IMR-90 (cell line): ENCODE measurements around the gene IDH3G. TPM values are rescaled to one million over a fixed set of nuclear protein-coding genes. Genes with fewer than 3 reads are reported as not detected.

Source experiments
- ATAC-seq: fragments of 200-7000 bp; cut with Tn5 transposase; 2 replicates; pipeline ENCODE4 v1.9.1; 2020; ENCODE audit warnings: low read depth, mild to moderate bottlenecking, moderate library complexity
- BruUV-seq: library from RNA; stranded (reverse); fragments of 400-500 nt; replicated peaks from 2 replicates; lab custom pipeline; 2021; lab: Mats Ljungman, UMichigan
- CTCF ChIA-PET: fragments of 300-600 bp; formaldehyde crosslinking; extraction: SDS; loops from one replicate; lab custom pipeline; 2021; ENCODE audit warnings: antibody characterized with exemption; lab: Yijun Ruan, JAX
- POLR2A ChIA-PET: fragments of 300-600 bp; sonication (Branson Sonifier 250); formaldehyde crosslinking; loops from one replicate; lab custom pipeline; 2022; ENCODE audit warnings: antibody characterized with exemption; ENCODE audit not compliant: unreplicated experiment; lab: Charles Lee
- DNase-seq: peaks from one replicate; pipeline ENCODE4 v3.0.0; 2013
- H2AFZ ChIP-seq: replicated peaks from 2 replicates; pipeline ENCODE3; 2013; ENCODE audit warnings: low read length, mild to moderate bottlenecking; ENCODE audit not compliant: poor library complexity
- H2AK5ac ChIP-seq: 2 replicates; pipeline ENCODE4 v1.6.1; 2013; ENCODE audit warnings: low read depth, low read length, inconsistent platforms
- H2AK9ac ChIP-seq: replicated peaks from 2 replicates; pipeline ENCODE3; 2013; ENCODE audit warnings: mild to moderate bottlenecking, low read depth, low read length, moderate library complexity; ENCODE audit not compliant: poor library complexity
- H2BK120ac ChIP-seq: 2 replicates; pipeline ENCODE4 v1.6.1; 2013; ENCODE audit warnings: low read depth, low read length, inconsistent platforms
- H2BK15ac ChIP-seq: 3 replicates; pipeline ENCODE4 v1.6.1; 2013; ENCODE audit warnings: low read depth, low read length, inconsistent platforms
- H2BK20ac ChIP-seq: 2 replicates; pipeline ENCODE4 v1.6.1; 2013; ENCODE audit warnings: low read depth, mild to moderate bottlenecking, inconsistent platforms, low read length, moderate library complexity
- H2BK5ac ChIP-seq: 2 replicates; pipeline ENCODE4 v1.6.1; 2013; ENCODE audit warnings: mild to moderate bottlenecking, low read depth, low read length, inconsistent platforms; ENCODE audit not compliant: poor library complexity, severe bottlenecking
- H3K14ac ChIP-seq: replicated peaks from 2 replicates; pipeline ENCODE4 v1.6.1; 2013; ENCODE audit warnings: low read depth, low read length, inconsistent platforms
- H3K18ac ChIP-seq: 2 replicates; pipeline ENCODE4 v1.6.1; 2013; ENCODE audit warnings: low read depth, low read length, control low read depth
- H3K23ac ChIP-seq: 2 replicates; pipeline ENCODE4 v1.6.1; 2013; ENCODE audit warnings: low read depth, low read length, inconsistent platforms
- H3K27ac ChIP-seq: 2 replicates; pipeline ENCODE4 v1.5.1; 2013; ENCODE audit warnings: mild to moderate bottlenecking, control low read depth, low read length; ENCODE audit not compliant: insufficient read depth
- H3K27me3 ChIP-seq: 2 replicates; pipeline ENCODE4 v1.6.1; 2013; ENCODE audit warnings: low read length; ENCODE audit not compliant: control insufficient read depth, insufficient read depth
- H3K36me3 ChIP-seq: 2 replicates; pipeline ENCODE4 v1.6.1; 2013; ENCODE audit warnings: low read length, mixed read lengths; ENCODE audit not compliant: control insufficient read depth, insufficient read depth
- H3K4ac ChIP-seq: 2 replicates; pipeline ENCODE4 v1.6.1; 2013; ENCODE audit warnings: low read depth, low read length, inconsistent platforms
- H3K4me1 ChIP-seq: 2 replicates; pipeline ENCODE4 v1.6.1; 2013; ENCODE audit warnings: low read length, mixed read lengths; ENCODE audit not compliant: control insufficient read depth, insufficient read depth
- H3K4me2 ChIP-seq: 2 replicates; pipeline ENCODE4 v1.6.1; 2013; ENCODE audit warnings: low read depth, mild to moderate bottlenecking, control low read depth, low read length, moderate library complexity
- H3K4me3 ChIP-seq: 2 replicates; pipeline ENCODE4 v1.5.1; 2013; ENCODE audit warnings: low read depth, mild to moderate bottlenecking, control low read depth, low read length, moderate library complexity; ENCODE audit not compliant: insufficient read depth
- H3K56ac ChIP-seq: 2 replicates; pipeline ENCODE4 v1.6.1; 2013; ENCODE audit warnings: low read length, inconsistent platforms; ENCODE audit not compliant: insufficient read depth; ENCODE audit errors: extremely low read depth
- H3K79me1 ChIP-seq, 2 experiments: 2 replicates each; pipeline ENCODE4 v1.6.1; 2013; ENCODE audit warnings: low read length in 2 of 2, inconsistent platforms in 1 of 2, low read depth in 1 of 2
- H3K9ac ChIP-seq: 2 replicates; pipeline ENCODE4 v1.6.1; 2013; ENCODE audit warnings: low read depth, low read length, control low read depth
- H3K9me1 ChIP-seq: 2 replicates; pipeline ENCODE4 v1.6.1; 2013; ENCODE audit warnings: low read length, inconsistent platforms; ENCODE audit not compliant: insufficient read depth
- H3K9me3 ChIP-seq: 2 replicates; pipeline ENCODE4 v1.6.1; 2013; ENCODE audit warnings: low read length; ENCODE audit not compliant: control insufficient read depth, insufficient read depth
- H4K20me1 ChIP-seq: 2 replicates; pipeline ENCODE4 v1.6.1; 2013; ENCODE audit warnings: low read length, inconsistent platforms; ENCODE audit not compliant: insufficient read depth
- H4K5ac ChIP-seq: 2 replicates; pipeline ENCODE4 v1.6.1; 2013; ENCODE audit warnings: mild to moderate bottlenecking, low read depth, low read length, control low read depth
- H4K8ac ChIP-seq, 2 experiments: 2 replicates each; pipeline ENCODE4 v1.6.1; 2013; ENCODE audit warnings: low read depth in 2 of 2, low read length in 2 of 2, control low read depth in 1 of 2, inconsistent platforms in 1 of 2
- H4K91ac ChIP-seq: 2 replicates; pipeline ENCODE4 v1.6.1; 2013; ENCODE audit warnings: low read depth, low read length, inconsistent platforms; ENCODE audit not compliant: insufficient read depth
- CEBPB ChIP-seq: IDR thresholded peaks from 2 replicates; pipeline ENCODE4 v1.6.1; 2012; ENCODE audit warnings: low read depth, low read length, improper control_type of control experiment
- CTCF ChIP-seq: conservative IDR thresholded peaks from 2 replicates; pipeline ENCODE4 v1.5.1; 2012; ENCODE audit warnings: mild to moderate bottlenecking, low read depth, low read length, improper control_type of control experiment
- ELK1 ChIP-seq: fragments of 150-350 bp; IDR thresholded peaks from 2 replicates; pipeline ENCODE4 v1.6.1; 2016; ENCODE audit warnings: low read depth, mild to moderate bottlenecking, low read length, moderate library complexity, borderline replicate concordance
- FOS ChIP-seq: fragments of 150-350 bp; IDR thresholded peaks from 2 replicates; pipeline ENCODE4 v1.6.1; 2016; ENCODE audit warnings: low read depth, low read length
- MAZ ChIP-seq: IDR thresholded peaks from 2 replicates; pipeline ENCODE4 v1.6.1; 2012; ENCODE audit warnings: low read depth, mild to moderate bottlenecking, low read length, improper control_type of control experiment, moderate library complexity, borderline replicate concordance
- MXI1 ChIP-seq: IDR thresholded peaks from 2 replicates; pipeline ENCODE4 v1.6.1; 2012; ENCODE audit warnings: low read depth, mild to moderate bottlenecking, low read length, moderate library complexity, borderline replicate concordance
- POLR2A ChIP-seq: IDR thresholded peaks from 2 replicates; pipeline ENCODE4 v1.6.1; 2012; ENCODE audit warnings: mild to moderate bottlenecking, low read depth, low read length
- RFX5 ChIP-seq: IDR thresholded peaks from 2 replicates; pipeline ENCODE4 v1.8.0; 2012; ENCODE audit warnings: low read depth, mild to moderate bottlenecking, low read length, moderate library complexity
- USF2 ChIP-seq: fragments of 150-350 bp; IDR thresholded peaks from 2 replicates; pipeline ENCODE4 v1.6.1; 2017; ENCODE audit warnings: mild to moderate bottlenecking, antibody characterized with exemption, low read length, low read depth
- WGBS, 2 experiments: methylation state at CpG; one replicate each; pipeline versions ENCODE4 v1.1.5 to v1.1.7; 2013; ENCODE audit warnings: missing lambda C conversion rate in 2 of 2; ENCODE audit not compliant: insufficient read length in 1 of 2; ENCODE audit errors: extremely low coverage in 2 of 2; 5-methylcytosine and 5-hydroxymethylcytosine counted together
- dilution Hi-C: fragments of 300-500 bp; cut with HindIII; formaldehyde crosslinking; loops from one replicate; pipeline ENCODE4 v1.14.3; 2018; ENCODE audit warnings: low sequenced_read_pairs; ENCODE audit not compliant: unreplicated experiment
- in situ Hi-C: fragments of 300-500 bp; cut with MboI; formaldehyde crosslinking; loops from 3 replicates; pipeline ENCODE4 v1.14.3; 2019; ENCODE audit warnings: low sequenced_read_pairs, inconsistent platforms, mixed read lengths
- intact Hi-C: fragments of 100-400 bp; cut with micrococcal nuclease; formaldehyde crosslinking; loops from 2 replicates; pipeline ENCODE4 v1.10.0; 2022
- polyA plus RNA-seq, 3 experiments: library from polyadenylated mRNA; depleted of rRNA; stranded (reverse); fragments of >200 nt; gene quantifications; 2 replicates each; pipeline ENCODE4 v1.2.3, GENCODE V29; 2012; ENCODE audit warnings: low replicate concordance in 1 of 3
- total RNA-seq: library from RNA; depleted of rRNA; stranded (reverse); fragments of >200 nt; gene quantifications from 2 replicates; pipeline ENCODE4 v1.2.3, GENCODE V29; 2012

IDH3G gene
- total and polyA plus RNA-seq, 2 of the 4 experiments (the other 2 are of a cell fraction): 79.4 to 85.7 TPM

GRCh38 chrX:153828308-153828707 lies 34.1 kb upstream of the IDH3G start:
- Histone ChIP-seq H3K4me3 (no peak overlapping the region), H3K9me1 (no peaks in the 10 kb centered on the region), H3K36me3 (no peaks in the 10 kb centered on the region), H3K9ac (no peak overlapping the region), H3K56ac (no peak overlapping the region), H2AK9ac (no peak overlapping the region), H3K23ac (no peak overlapping the region), H4K20me1 (no peaks in the 10 kb centered on the region; the same call in 1 of the 2 replicates), H2BK120ac (no peak overlapping the region), H3K4me2 (no peak overlapping the region), H3K27me3 (peaks cover 57% of the 10 kb centered on the region), H4K5ac (no peak overlapping the region), H3K4ac (no peak overlapping the region), H3K27ac (no peak overlapping the region), H2BK5ac (no peak overlapping the region), H3K4me1 (no peaks in the 10 kb centered on the region), H4K8ac (no peak overlapping the region), H3K14ac (no peak overlapping the region), H3K18ac (no peak overlapping the region), H2AFZ (no peak overlapping the region), H2BK15ac (no peak overlapping the region), H4K91ac (no peak overlapping the region), H3K79me1 (no peaks in the 10 kb centered on the region), H3K9me3 (peaks cover 13% of the 10 kb centered on the region; the same call in 1 of the 2 replicates), H2AK5ac (no peak overlapping the region), H2BK20ac (no peak overlapping the region)
- intact Hi-C loops (loop anchor here (2.0 kb wide), 1 partner anchor 72 kb away; no protein-coding TSS in a partner anchor), dilution Hi-C loops (no loop called here), in situ Hi-C loops (no loop called here)
- no CpG with 5 or more reads among the region's 17 CpGs for WGBS, 2 experiments
- no TSS peak for BruUV-seq
- CTCF ChIA-PET: no interaction called here
- POLR2A ChIA-PET: no interaction called here
- ATAC-seq (no peak), DNase-seq (no peak)
- TF ChIP-seq POLR2A: no peak
- TF ChIP-seq USF2: no peak
- TF ChIP-seq RFX5: no peak
- no peak for TF ChIP-seq CTCF
- no peak for TF ChIP-seq MAZ
- TF ChIP-seq FOS: no peak
- TF ChIP-seq MXI1: no peak
- no peak for TF ChIP-seq CEBPB
- TF ChIP-seq ELK1: no peak
